Kidney epithelial cell (primary cell): ENCODE measurements around the gene EYA3. TPM values are rescaled to one million over a fixed set of nuclear protein-coding genes. Genes with fewer than 3 reads are reported as not detected.

Experiments
- DNase-seq: peaks from one replicate; pipeline ENCODE4 v3.0.0-alpha.2; 2010; ENCODE audit warnings: low read depth
- H3K27me3 ChIP-seq: 2 replicates; pipeline ENCODE4 v1.6.0; 2011; ENCODE audit warnings: low read length; ENCODE audit not compliant: control insufficient read depth, insufficient read depth
- H3K36me3 ChIP-seq: 2 replicates; pipeline ENCODE4 v1.5.1; 2011; ENCODE audit warnings: low read length; ENCODE audit not compliant: control insufficient read depth, insufficient read depth
- H3K4me3 ChIP-seq: 2 replicates; pipeline ENCODE4 v1.5.1; 2011; ENCODE audit warnings: low read depth, mild to moderate bottlenecking, control low read depth, low read length
- total RNA-seq: library from RNA; depleted of rRNA; stranded (reverse); fragments of >200 nt; gene quantifications from 2 replicates; pipeline ENCODE4 v1.2.3, GENCODE V29; 2015
- TF ChIP-seq, protein P1 (sequence below): IDR thresholded peaks from 2 replicates; pipeline ENCODE4 v1.5.1; 2011; ENCODE audit warnings: mild to moderate bottlenecking, moderate library complexity, low read length, control low read depth, inconsistent platforms; ENCODE audit not compliant: insufficient read depth, poor library complexity, severe bottlenecking

Gene EYA3
- total RNA-seq, 1 donor from 2014 or later: 15.1 TPM

DNA sequence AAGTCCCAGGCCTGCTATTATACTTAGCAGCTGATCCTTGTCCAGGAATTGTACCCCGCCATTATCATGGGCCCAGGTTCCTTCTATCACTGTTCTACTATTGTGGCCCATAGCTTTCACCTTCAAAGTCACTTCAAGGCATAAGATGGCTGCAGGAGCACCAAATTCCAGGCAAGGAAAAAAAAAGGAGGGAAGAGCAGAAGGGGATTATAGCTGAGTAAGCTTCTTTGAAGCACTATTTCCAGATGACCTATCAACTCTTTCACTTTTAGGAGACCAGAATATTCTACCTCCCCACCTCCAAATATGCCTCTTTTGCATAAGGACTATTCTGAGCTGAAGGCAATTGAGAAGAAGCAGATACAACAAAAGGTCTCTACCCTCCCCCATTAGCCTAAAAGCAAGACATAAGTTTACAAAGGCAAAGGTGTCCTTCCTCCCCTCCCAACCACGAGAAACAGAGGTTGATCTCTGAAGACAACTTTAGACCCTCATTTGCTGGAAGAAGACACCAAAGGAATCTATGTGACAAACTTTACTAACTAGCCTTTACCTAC, 46.3 kb upstream of the EYA3 start:
- Histone ChIP-seq H3K36me3 (no peaks in the 10 kb centered on the region), H3K4me3 (no peak overlapping the region), H3K27me3 (no peaks in the 10 kb centered on the region)
- no peak for DNase-seq
- TF ChIP-seq, protein P1, sequence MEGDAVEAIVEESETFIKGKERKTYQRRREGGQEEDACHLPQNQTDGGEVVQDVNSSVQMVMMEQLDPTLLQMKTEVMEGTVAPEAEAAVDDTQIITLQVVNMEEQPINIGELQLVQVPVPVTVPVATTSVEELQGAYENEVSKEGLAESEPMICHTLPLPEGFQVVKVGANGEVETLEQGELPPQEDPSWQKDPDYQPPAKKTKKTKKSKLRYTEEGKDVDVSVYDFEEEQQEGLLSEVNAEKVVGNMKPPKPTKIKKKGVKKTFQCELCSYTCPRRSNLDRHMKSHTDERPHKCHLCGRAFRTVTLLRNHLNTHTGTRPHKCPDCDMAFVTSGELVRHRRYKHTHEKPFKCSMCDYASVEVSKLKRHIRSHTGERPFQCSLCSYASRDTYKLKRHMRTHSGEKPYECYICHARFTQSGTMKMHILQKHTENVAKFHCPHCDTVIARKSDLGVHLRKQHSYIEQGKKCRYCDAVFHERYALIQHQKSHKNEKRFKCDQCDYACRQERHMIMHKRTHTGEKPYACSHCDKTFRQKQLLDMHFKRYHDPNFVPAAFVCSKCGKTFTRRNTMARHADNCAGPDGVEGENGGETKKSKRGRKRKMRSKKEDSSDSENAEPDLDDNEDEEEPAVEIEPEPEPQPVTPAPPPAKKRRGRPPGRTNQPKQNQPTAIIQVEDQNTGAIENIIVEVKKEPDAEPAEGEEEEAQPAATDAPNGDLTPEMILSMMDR: no peak

DNA sequence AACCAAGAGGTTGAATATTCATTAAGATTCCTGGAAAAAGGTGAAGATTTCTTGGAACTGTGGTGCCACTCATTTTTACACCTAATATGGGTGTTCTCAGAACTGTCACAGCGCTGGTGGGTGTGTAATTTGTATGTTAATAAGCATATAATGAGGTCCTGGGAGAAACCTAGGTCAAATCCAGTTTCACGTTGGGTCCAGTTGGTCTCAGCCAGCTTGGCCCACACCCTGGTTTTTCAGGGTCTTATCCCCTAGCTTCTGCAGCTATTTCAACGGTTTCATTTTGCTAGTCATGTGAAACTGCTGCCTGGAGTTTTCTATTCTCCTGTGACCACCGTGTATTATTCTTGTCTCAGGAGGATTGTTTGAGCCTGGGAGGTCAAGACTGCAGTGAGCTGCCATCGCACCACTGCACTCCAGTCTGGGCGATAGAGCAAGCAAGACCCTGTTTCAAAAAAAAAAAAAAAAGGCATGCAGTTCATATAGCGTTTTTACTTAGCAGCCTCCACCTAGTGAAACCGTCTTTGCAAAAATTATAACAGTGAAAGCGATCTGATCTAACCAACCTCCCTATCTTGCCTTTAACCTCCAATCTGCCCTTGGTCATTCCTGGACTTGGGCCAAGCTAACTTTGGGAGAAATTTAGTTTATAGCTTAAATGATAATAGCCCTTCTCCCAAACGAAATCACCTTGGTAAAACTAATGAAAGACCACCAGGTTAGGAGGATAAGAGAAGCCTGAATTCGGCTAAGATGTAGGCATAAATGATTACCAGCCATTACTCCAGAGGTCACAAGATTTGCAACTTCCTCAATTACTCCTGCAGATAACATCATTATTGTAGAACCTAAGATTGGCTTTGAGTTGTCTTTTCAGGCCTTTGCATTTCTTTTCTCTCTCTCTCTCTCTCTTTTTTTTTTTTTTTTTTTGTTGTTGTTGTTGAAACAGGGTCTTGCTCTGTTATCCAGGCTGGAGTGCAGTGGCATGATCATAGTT, 44.1 kb upstream of the EYA3 start:
- Histone ChIP-seq H3K4me3 (no peak overlapping the region), H3K36me3 (no peaks in the 10 kb centered on the region), H3K27me3 (no peaks in the 10 kb centered on the region)
- TF ChIP-seq, protein P1: no peak
- no peak for DNase-seq

DNA sequence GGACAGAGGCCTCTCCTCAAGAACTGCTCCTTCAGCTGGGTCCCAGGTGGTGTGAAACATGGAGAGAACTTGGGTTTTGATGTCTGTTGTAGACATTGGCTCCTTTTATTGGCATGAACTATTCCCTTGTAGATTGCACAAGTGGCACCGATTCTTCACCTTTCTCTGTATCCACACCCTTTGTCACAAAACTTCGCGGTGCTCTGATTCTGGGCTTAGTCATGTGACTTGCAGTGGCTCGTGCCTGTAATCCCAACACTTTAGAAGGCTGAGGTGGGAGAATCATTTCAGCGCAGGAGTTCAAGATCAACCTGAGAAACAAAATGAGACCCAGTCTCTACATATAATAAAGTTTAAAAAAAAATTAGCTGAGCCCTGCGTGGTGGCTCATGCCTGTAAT, 42.5 kb upstream of the EYA3 start:
- TF ChIP-seq, protein P1: no peak
- Histone ChIP-seq H3K27me3 (no peaks in the 10 kb centered on the region), H3K36me3 (no peaks in the 10 kb centered on the region), H3K4me3 (no peak overlapping the region)
- no peak for DNase-seq

GRCh38 chr1:28129150-28129549, 40.7 kb upstream of the EYA3 start:
- H3K36me3 ChIP-seq: no peaks in the 10 kb centered on the region
- TF ChIP-seq, protein P1: no peak
- DNase-seq: peak; percentile 90

DNA sequence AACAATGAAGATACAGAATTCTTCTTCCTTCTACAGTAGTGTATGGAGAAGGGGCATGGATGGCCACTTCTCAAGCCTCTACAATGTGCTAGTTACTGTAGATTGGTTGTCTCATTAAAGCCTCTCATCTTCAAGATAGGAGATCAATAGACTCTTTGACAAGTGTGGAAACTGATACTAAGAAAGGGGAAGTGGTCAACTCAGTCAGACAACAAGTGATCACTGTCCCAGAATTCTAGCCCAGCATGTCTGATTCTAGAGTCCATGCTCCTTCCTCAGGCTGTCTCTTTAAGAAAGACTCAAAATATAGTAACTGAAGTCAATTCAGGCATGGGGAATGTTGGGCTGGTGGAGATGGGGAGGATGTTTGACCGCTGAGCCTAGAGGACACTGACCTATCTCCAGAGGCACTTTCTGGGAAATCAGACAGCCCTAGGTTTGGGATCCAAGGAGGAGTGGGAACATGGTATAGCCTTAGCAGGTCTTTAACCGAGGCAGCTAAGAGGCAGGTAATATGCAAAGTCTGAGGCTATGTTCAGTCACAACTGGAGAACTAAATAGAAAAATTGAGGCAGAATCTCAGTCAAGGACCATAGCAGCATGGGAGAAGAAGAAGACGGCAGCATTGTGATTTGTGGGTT, 39.3 kb upstream of the EYA3 start:
- DNase-seq: no peak
- TF ChIP-seq, protein P1: no peak
- no peak overlapping the region for H3K4me3 ChIP-seq
- no peaks in the 10 kb centered on the region for H3K27me3 ChIP-seq
- no peaks in the 10 kb centered on the region for H3K36me3 ChIP-seq

More at GRCh38 chr1:28129150-28129549, 40.7 kb upstream of the EYA3 start:
- Histone ChIP-seq H3K4me3 (no peak overlapping the region), H3K27me3 (no peaks in the 10 kb centered on the region)
